DMS153 (cell line): ENCODE data around the gene TRIM66.

Experiments
- DNase-seq: peaks from one replicate; lab custom pipeline; 2025; lab: John Stamatoyannopoulos, UW

TRIM66 gene, protein sequence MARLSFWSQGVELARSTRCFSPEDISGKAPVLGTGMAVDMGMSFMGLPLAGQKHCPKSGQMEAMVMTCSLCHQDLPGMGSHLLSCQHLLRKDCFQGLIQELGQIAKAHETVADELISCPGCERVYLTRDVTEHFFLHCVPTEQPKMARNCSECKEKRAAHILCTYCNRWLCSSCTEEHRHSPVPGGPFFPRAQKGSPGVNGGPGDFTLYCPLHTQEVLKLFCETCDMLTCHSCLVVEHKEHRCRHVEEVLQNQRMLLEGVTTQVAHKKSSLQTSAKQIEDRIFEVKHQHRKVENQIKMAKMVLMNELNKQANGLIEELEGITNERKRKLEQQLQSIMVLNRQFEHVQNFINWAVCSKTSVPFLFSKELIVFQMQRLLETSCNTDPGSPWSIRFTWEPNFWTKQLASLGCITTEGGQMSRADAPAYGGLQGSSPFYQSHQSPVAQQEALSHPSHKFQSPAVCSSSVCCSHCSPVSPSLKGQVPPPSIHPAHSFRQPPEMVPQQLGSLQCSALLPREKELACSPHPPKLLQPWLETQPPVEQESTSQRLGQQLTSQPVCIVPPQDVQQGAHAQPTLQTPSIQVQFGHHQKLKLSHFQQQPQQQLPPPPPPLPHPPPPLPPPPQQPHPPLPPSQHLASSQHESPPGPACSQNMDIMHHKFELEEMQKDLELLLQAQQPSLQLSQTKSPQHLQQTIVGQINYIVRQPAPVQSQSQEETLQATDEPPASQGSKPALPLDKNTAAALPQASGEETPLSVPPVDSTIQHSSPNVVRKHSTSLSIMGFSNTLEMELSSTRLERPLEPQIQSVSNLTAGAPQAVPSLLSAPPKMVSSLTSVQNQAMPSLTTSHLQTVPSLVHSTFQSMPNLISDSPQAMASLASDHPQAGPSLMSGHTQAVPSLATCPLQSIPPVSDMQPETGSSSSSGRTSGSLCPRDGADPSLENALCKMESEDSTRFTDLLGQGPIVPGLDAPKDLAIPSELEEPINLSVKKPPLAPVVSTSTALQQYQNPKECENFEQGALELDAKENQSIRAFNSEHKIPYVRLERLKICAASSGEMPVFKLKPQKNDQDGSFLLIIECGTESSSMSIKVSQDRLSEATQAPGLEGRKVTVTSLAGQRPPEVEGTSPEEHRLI (N-terminal part only)

DNA sequence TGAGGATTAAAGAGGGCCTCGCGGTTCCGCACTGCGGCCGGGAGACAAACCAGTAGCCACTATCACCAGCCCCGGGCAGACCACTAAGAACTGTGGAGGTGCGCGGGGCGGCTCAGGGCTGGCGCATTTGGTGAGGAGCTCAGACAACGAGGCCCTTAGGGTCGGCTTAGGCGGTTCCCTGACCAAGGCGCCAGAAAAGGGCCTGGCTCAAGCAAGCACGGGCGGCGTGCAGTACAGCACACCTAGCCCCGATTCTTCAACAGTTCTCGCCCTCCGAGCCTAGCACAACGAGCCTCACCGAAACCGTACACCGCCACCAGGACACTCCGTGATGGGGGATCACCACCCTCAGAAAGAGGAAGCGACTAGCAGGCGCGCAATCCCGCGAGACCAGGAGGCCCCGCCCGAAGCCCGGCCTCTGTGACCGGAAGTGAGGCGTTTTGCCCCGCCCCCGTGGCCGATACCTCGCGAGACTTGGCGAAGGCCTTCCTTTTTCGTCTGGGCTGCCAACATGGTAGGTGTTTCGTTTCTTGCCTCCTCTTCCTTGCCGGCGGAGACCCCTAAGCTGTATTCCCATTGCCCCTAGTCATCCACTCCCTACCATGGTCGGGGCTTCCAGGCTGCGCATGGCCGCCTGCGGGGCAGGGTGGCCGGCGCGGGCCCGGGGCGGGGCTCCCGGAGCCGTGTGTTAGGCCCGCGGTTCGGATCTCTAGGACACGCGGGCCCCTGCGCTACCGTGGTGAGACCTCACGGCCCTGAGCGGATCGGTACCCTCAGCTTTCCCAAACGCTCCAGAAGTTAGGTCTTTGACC lies at the start of gene TRIM66, which contains the start of gene RPL27A:
Gene TRIM66, minus strand, starts transcription at position 363 of the 812 bp plus-strand sequence. CDS start 10,391 bp downstream, outside the sequence.
Gene RPL27A, plus strand, starts transcription at position 490 of the 812 bp plus-strand sequence. Its CDS starts 22 bp downstream, at position 512.
- peak; percentile 93 for DNase-seq

DNA sequence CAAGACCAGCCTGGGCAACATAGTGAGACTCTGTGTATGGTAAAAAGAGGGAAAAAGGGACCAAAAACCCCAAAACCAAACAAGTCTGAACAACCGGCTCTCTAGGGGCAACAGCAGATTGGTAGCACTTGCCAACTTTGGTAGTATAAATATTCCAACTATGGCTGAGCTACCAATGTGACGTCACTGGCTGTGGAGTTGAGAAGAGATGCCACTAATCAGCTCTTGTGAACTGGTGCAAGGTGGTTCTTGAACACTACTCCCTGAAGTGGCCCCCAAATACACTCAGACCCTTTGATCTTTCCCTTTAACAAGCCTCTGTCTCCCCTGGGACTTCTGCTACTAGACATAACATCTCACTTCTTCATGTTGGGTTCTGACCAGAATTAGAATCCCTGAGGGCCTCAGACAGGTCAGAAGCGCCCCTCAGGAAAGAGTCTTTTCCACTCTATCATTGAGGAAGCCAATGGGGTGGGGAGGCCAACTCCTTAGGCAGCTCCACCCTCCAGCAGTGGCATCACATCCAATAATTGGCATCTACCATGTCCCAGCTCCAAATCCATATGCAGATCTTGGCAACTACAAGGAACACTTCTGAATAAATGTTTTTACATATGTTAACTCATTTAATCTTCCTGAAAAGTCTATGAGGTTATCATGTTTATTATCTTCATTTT lies 49.3 kb upstream of the TRIM66 start:
- DNase-seq = no peak

DNA sequence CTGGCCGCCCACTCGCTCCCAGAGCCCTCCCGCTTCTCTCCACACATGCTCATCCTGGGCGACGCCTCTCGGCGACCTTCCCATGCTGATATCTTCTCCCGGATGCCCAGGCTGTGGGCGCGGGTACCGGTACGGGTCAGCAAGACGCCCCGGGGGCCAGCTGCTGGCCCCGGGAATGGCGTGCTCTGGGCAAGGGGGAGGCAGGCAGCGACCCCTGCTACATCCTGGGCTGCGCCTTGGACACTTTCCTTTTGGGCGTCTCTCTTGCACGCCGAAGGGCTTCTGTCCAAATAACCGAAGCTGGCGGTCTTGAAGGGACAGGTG lies 48.2 kb upstream of the TRIM66 start:
- no peak for DNase-seq

DNA sequence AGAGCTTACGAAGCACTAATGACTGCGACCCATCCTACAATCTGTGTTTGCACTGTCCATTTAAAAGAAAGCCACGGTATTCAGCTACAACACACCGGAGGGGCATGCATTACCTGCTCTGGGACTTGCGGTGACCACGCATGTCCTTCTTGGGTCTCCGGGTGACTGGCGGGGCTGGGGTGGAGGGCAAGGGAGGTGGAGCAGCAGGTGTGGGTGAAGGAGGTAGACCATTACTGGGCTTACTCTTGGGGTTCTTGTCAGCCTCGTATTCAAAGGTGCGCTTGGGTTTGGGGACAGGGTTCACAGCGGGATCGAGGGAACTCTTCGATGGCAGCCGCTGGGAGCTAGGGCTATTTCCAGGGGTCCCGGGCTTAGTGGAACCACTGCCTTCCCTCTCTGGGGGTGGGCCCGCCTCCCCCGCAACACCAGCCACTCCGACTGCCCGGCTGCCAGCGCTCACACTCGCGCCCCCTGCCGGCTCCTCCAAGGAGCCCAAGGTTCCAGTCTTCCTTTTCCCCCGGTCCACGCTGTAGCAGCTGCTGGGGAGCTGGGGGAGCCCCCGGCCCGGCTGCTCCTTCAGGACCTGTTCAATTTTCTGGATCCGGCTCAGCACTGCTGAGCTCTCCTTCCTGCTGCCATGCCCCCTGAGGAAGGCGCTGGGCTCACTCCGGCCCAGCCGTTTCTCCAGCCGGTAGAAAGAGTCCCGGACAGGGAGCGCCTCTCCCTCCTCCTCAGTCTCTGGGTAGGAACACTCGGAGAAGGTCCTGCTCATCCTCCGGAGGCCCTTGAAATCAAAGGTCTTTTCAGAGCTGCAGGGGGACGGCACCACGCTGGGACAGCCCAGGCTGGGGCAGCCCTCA lies 47.6 kb upstream of the TRIM66 start:
- DNase-seq = no peak

DNA sequence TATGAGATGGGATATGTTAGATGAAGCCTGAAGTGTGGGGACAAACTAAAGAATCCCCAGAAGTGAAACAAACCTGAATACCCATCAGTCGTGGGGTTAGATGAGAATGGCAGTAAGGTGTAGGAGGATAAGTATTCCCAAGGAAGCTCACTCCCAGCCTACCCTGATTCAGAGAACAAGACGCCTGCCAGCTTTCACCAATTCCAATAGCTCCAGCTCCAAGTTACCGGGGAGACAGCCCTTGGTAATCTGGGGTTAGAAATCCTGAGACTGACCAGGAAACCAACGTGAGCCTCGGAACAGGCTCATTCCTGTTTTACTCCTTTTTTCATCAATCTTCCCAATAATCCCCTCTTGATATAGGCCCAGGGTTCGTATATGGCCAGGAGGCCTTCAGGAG lies 46.6 kb upstream of the TRIM66 start:
- DNase-seq = no peak

DNA sequence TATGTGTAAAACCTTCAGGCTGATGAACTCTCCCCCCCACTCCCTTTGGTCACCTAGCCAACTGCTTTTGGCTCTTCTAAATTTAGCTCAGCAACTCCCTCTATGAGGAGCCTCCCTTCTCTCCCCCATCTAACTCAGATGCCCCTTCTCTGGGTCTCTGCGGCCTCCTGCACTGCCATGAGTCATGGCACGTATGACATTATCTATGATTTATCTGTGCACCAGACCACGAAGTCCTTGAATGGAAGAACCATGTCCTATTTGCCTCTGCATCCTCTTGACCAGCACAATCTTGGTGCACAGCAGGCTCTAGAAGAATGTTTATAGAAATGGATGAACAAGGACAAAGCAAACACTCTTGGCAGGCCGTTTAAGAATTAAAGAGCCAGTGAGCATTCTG lies 46.1 kb upstream of the TRIM66 start:
- no peak for DNase-seq

DNA sequence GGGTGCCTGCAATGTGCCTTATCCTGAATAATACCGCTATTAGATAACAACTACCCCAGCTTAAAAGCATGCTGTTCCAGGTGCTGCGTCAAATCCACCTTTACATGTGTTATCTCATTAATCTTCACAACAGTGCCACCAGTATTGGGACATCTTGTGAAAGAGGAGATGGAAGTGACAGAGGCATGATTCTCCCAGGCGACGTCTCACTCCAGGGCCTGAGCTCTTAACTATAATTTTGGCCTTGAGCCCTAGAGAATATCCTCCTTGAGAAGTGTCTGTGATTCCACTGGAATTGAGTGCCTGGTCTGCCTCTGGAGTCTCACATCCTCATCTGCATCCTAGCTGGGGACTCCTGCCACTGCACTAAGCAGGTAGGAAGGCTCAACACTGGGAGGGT lies 43.9 kb upstream of the TRIM66 start:
- DNase-seq = no peak

DNA sequence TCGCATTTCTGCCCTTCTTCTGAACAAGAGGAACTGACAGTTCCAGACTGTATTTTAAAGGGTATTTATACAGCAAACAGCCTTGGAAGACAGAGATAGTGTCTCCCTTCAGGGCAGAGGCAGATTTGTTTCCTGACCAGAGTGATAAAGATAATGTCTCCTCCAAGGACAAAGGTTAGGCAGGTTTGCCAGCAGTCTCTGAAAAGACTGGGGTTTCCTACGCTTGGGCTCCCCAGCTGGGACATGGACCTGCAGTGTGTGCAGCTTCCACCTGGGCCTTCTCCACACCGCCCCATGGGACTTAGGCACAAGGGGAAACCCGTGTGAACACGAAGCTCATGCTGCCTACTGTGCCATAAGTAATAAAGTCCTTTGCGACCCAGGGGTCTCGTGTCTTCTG lies 42.2 kb upstream of the TRIM66 start:
- no peak for DNase-seq

DNA sequence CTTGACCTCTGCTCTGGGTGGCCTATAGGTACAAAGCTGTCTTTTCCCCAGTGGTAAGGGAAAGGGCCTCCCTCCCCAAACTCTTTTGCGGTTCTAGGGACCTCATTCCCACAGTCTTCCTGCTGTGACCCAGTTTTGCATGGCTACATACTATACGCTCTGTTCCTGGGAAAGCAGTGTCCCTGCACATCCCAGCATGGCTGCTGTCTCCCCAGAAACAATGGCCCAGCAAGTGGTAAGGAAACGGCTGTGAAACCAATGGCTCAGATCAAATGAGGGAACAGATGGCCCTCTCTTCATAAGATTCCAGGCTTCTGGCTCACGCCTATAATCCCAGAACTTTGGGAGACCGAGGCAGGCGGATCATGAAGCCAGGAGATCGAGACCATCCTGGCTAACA lies 41.2 kb upstream of the TRIM66 start:
- DNase-seq = no peak

DNA sequence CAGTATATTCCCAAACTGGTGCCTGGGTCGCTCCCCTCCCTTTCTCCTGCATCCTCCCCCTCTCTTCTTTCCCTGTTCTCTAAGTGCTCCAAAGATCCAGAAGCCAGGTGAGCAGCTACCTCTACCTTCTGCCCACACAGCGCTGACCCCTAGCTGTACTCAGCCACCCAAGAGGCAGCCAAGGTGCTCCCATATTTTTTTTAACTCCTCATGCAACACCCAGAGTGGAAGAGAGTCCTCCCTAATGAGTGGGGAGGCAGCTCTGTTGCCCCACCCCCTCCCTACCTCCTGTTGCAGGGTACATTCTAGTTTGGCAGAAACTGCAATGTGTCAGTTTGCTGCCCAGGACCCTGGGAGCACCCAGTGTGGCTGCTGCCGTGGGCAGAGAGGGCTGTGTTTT lies 40.3 kb upstream of the TRIM66 start:
- no peak for DNase-seq

DNA sequence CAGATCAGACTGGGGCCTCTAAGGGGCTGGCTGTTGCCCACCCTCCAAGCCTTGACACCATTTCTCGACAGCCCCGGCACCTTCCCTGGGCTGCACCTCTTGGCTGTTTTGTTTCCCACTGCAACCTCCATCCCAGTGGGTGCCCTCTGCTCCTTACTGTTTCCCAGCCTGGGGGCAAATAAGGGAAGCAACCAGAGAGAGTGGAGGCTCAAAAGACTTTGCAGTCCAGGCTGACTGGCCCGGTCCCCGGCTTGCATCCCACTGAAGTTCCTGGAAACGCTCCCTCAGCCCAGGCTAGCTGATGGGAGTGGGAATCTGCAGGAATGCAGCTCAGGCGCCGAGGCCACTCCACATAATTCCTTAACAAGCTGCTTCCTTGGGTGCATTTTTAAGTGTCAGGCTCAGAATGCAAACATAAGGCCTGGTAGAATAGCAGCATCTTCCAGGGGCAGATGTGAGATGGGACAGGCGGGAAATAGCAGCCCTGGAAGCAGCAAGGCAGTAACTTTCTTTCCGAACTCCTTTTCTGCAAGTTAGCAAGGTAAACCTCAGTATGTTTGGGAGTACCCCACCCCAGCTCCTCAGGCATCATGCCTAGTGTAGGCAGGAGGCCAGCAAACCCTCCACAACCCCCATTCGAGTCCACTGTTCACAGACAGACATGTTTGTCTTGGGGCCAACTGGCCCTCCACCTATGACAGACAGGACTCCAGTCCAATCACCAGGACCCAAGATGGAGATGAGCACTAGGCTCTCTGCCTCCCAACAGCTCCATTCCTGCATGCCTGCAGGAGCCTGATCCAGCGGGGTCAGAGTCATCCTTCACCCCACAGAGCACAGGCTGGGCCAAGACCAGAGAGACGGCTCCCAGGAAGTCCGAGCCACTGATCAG lies 39.4 kb upstream of the TRIM66 start:
- no peak for DNase-seq

DNA sequence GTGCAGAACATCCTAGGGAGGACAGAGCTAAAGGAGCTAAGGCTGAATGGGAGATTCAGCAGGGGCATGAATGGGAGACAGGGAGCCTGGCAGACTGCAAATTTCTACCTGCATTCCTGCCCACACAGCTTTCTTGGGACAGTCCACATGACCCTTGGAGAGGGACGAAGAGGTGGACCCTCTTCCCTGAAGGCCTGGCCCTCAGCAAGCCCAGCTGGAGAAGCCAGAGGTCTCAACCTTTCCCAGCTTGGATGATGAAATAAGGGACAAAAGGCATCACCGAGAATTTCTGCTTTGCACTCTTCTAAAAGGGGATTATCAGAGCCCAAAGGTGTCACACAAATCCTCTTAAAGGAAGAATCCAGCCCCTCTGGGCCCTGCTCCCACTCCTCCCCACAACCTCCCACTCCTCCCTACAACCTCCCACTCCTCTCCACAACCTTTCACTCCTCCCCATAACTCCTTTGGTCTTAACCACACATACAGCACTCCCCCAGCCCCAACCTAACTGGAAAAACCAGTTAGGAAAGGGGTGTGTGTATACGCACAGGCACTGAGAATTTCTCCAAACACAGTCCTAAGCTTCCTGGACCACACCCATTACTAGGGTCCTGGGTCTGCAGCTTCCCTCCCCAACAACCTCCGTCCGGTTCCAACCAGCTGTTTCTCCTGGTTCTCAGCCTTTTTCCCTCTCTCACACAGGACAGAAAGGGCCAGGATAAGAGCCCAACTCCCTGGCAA lies 38.6 kb upstream of the TRIM66 start:
- DNase-seq = peak; percentile 77

DNA sequence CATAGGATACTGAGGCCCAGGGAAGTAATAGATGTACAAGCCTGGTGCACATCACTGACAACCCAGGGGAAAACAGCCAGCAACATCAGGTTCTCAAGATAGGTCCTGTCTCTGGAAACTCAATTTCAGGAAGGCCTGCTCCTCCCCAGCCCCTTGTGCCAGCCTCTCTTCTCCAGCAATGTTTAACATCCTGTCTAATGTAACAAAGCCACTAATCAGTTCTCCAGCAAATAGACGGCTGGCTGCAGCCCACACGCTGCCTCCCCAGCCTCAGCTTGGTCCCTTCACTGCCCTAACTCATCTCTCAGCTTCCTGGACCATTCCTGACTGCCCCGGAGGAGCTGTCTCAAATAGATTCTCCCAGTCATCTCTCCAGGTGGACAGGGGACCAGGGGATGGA lies 37.9 kb upstream of the TRIM66 start:
- DNase-seq = peak; percentile 11

DNA sequence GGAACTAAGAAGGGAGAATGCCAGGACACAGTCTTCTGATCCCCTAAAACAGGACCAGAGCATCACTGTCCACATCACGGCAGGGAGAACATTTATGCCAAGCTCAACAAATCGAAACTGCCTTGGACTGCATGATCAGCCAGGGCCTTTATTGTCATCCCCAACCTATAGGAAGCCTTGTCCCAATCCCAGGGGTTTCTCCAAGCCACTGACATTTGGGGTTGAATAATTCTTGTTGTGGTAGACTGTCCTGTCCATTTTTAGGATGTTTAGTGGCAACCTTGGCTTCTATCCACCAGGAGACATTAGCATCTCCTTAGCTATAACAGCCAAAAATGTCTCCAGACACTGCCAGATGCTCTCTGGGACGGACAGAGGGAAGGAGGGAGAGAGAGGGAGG lies 37.3 kb upstream of the TRIM66 start:
- no peak for DNase-seq

DNA sequence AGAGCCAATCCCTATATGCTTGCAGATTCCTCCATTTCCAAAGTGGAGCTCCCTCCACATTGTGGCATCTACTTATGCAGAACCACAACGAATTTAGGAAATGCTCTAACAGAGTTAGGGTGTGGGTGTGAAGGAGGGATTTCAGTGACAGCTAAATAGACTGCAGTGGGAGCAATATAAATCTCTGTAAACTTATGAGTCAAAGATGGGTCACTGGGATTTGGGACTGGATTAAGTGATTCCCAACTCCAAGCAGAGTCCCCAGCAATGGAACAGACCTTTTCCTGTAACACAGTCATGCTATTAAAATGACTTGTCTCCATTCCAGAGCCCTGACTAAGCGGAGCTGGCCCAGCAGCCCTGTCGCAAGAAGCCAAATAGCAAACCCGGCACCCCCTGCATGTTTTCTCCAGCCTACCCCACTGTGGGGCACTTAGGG lies 36.8 kb upstream of the TRIM66 start:
- DNase-seq = no peak

DNA sequence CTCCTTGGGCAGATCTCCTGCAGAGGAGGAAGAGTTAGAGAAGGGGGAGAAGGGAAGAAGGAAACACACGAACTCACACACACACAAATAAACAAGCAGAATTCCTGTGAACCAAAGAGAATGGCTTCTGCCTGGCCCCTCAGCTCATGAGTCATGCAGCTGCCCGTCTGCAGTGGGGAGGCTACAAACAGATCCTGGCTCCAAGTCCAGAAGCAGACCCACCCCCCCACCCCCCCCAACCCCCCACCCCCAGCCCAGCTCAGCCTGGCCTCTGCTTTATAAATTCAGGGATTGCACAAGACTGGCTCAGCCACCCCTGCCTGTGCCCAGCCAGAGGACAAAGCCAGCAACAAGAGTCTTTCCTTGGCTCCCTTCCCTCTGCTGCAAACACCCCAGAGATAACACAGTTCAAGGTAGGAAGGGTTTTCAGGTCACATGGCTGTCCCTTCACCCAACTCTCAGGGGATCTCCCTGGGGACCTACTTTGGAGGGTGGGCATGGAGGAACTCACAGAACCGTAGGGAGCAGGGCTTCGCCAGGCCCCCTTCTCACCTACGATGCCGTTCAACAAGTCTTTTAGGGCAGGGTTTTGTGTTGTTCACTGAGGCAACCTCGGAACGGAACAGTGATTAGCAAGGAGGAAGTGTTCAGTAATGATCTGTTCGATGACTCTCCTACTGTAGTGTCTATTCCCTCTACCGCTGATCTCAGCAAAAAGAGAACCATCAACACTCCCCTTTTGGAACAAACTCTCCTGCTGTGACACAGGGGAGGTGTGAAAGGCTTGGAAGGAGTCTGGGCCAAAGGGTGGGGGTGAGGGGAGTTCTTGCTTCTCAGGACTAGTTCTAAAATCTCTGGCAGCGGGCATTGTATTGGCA lies 35.6 kb upstream of the TRIM66 start:
- DNase-seq = no peak

DNA sequence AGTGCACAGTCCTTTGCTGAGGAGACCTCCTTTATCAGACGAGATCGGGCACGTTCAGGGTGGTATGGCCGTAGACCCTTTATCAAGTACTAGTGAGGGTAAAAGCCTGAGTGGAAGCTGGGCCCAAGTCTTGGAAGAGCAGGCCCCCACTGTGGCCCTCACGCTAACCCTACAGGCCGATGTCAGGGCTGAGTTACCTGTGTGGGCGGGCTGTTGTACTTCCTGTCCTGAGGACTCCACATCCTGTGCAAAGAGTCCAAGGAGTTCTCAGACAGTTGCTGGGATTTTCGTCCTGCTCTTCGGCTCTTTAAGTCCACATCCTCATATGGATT lies 35.0 kb upstream of the TRIM66 start:
- no peak for DNase-seq

DNA sequence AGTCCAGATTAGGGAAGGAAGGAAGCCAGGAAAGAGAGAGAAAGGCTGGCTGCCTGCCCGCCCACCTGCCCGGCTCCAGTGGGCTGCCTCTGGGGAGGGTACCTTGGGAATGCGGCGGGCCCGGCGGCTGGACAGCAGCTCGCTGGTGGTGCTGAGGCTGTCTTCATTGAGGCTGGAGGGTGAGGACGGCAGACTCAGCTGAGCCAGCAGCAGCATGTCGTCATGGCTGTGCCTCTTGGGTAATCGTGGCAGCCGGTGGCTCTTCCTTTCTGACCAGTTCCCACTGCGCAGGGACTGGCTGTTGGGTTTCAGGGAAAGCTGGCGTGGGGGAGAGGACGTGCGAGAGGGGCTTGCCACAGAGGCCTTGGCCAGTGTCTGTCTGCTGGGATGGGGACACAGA lies 33.0 kb upstream of the TRIM66 start:
- no peak for DNase-seq
